ENCODE data around the gene HRH2.

The HRH2 gene

DNA sequence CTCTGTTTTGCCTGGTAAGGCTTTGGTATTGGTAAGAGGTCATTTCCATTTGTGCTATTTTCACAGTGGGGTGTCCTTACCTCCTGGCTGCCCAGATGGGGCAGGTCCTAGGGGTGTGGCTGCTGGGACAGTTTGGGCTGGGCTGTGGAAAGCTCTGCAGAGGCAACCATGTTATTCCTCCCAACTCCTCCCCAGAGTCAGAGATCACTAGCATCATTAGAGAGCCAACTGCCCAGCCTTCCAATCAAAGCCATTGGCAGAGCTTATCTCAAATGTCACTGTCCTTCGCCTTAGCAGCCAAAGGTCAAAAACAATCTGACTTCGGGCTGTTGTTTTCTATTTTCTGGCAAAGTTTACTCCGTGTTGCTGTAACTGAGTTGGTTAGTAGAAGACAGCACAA lies 33.6 kb upstream of the HRH2 start:
- no peaks in the 10 kb centered on the region for H3K9me3 ChIP-seq (ENCODE audit: control insufficient read depth, low read length)
- no peak overlapping the region for H3K4me3 ChIP-seq (ENCODE audit: low read length)
- H3K9ac ChIP-seq (ENCODE audit: low read length) = no peak overlapping the region
- H3K4me1 ChIP-seq (ENCODE audit: control insufficient read depth, insufficient read depth, low read length) = no peaks in the 10 kb centered on the region
- no peaks in the 10 kb centered on the region for H3K27me3 ChIP-seq (ENCODE audit: control insufficient read depth, insufficient read depth, low read length)
- no peaks in the 10 kb centered on the region for H3K36me3 ChIP-seq (ENCODE audit: control insufficient read depth, insufficient read depth, low read length)

DNA sequence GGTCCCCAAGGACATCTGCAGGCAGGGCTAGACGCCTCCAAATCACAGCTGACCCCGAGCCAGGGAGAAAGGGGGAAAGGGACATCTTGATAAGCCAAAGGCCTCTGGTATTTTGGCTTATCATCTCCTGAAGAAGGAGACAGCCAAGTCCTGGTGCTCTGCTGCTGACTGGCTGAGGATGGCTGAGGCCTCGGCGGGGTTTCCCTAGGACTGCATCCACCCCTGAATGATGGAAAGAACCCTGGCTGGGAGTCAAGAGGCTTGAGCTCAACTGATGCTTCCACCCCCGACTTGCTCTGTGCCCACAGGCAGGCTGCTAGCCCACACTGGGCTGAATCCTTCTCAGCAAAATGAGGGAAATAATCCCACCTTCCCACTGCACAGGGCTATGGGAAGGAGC lies 30.9 kb upstream of the HRH2 start:
- Histone ChIP-seq H3K36me3 (ENCODE audit: control insufficient read depth, insufficient read depth, low read length) (no peaks in the 10 kb centered on the region), H3K4me1 (ENCODE audit: control insufficient read depth, insufficient read depth, low read length) (no peaks in the 10 kb centered on the region), H3K9ac (ENCODE audit: low read length) (no peak overlapping the region), H3K27me3 (ENCODE audit: control insufficient read depth, insufficient read depth, low read length) (no peaks in the 10 kb centered on the region), H3K9me3 (ENCODE audit: control insufficient read depth, low read length) (no peaks in the 10 kb centered on the region), H3K4me3 (ENCODE audit: low read length) (no peak overlapping the region)

DNA sequence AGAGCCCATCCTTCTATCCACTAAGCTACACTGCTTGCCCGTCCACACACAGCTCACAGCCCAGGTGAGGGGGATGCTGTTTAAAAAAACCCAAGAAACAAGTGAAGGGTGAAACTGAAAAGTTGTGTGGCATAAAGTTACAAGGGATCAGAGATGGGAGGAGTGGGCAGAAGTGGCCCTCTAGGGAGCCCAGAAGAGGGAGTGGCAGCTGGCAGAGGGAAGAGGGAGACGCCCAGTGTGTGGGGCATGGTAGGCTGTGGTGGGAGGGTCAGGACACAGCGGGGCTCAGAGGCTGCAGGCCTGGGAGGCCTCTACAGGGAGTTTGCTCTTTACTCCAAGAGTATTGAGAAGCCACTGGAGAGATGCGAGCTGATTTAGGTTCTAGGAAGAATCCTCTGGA lies 30.1 kb upstream of the HRH2 start:
- Histone ChIP-seq H3K4me1 (ENCODE audit: control insufficient read depth, insufficient read depth, low read length) (no peaks in the 10 kb centered on the region), H3K9me3 (ENCODE audit: control insufficient read depth, low read length) (no peaks in the 10 kb centered on the region), H3K4me3 (ENCODE audit: low read length) (no peak overlapping the region), H3K27me3 (ENCODE audit: control insufficient read depth, insufficient read depth, low read length) (no peaks in the 10 kb centered on the region), H3K9ac (ENCODE audit: low read length) (no peak overlapping the region), H3K36me3 (ENCODE audit: control insufficient read depth, insufficient read depth, low read length) (no peaks in the 10 kb centered on the region)

DNA sequence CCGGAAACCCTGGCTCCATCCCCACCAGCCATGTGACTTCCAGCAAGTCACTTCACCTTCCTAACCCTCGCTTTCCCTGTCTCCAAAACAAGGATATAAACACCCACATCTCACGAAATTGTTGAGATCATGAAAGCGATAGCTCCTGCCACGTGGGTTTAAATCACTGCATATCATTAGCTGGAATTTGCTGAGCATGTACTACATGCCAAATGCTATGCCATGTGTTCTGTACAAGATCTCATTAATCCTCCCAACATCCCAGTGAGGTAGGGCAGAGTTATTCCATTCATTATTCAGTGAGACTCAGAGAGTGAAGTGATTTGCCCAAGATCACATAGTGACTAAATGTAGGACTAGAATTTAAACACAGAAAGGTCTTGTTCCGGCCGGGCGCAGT lies 29.2 kb upstream of the HRH2 start:
- Histone ChIP-seq H3K9ac (ENCODE audit: low read length) (no peak overlapping the region), H3K36me3 (ENCODE audit: control insufficient read depth, insufficient read depth, low read length) (no peaks in the 10 kb centered on the region), H3K27me3 (ENCODE audit: control insufficient read depth, insufficient read depth, low read length) (no peaks in the 10 kb centered on the region), H3K4me1 (ENCODE audit: control insufficient read depth, insufficient read depth, low read length) (no peaks in the 10 kb centered on the region), H3K9me3 (ENCODE audit: control insufficient read depth, low read length) (no peaks in the 10 kb centered on the region), H3K4me3 (ENCODE audit: low read length) (no peak overlapping the region)

DNA sequence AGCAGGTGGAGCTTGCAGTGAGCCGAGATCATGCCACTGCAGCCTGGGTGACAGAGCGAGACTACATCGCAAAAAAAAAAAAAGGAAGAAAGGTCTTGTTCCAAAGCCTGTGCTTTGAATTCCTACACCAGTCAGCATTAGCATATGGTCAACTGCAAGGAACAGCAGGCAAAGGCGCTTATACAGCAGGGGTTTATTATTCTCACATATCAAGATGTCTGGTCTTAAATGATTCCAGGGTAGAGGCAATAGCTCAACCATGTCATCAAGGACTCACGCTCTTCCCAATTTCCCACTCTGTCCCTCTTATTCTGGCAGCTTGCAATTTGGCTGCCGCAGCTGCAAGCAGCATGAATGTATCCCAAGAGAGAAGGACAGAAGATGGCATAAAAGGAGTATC lies 28.6 kb upstream of the HRH2 start:
- Histone ChIP-seq H3K9ac (ENCODE audit: low read length) (no peak overlapping the region), H3K4me3 (ENCODE audit: low read length) (no peak overlapping the region), H3K27me3 (ENCODE audit: control insufficient read depth, insufficient read depth, low read length) (no peaks in the 10 kb centered on the region), H3K36me3 (ENCODE audit: control insufficient read depth, insufficient read depth, low read length) (no peaks in the 10 kb centered on the region), H3K4me1 (ENCODE audit: control insufficient read depth, insufficient read depth, low read length) (no peaks in the 10 kb centered on the region), H3K9me3 (ENCODE audit: control insufficient read depth, low read length) (no peaks in the 10 kb centered on the region)

DNA sequence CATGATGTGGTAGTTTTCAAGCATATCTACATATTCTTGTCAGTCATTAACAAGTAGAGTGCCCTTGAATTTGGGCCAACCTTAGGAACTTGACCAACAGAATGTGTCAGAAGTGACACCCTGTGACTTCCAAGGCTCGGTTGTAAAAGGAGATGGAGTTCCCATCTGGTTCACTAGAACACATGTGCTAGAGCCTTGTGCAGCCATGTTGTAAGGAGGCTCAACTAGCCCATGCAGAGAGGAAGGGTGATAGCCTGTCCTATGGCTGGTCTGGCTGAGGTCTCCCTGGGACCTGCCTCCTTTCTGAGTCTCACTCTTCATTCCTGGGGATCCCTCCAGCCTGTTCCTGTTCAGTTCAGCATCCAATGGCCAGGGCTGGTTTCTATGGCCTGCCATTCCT lies 28.1 kb upstream of the HRH2 start:
- Histone ChIP-seq H3K4me3 (ENCODE audit: low read length) (no peak overlapping the region), H3K4me1 (ENCODE audit: control insufficient read depth, insufficient read depth, low read length) (no peaks in the 10 kb centered on the region), H3K9me3 (ENCODE audit: control insufficient read depth, low read length) (no peaks in the 10 kb centered on the region), H3K9ac (ENCODE audit: low read length) (no peak overlapping the region), H3K27me3 (ENCODE audit: control insufficient read depth, insufficient read depth, low read length) (no peaks in the 10 kb centered on the region), H3K36me3 (ENCODE audit: control insufficient read depth, insufficient read depth, low read length) (no peaks in the 10 kb centered on the region)

DNA sequence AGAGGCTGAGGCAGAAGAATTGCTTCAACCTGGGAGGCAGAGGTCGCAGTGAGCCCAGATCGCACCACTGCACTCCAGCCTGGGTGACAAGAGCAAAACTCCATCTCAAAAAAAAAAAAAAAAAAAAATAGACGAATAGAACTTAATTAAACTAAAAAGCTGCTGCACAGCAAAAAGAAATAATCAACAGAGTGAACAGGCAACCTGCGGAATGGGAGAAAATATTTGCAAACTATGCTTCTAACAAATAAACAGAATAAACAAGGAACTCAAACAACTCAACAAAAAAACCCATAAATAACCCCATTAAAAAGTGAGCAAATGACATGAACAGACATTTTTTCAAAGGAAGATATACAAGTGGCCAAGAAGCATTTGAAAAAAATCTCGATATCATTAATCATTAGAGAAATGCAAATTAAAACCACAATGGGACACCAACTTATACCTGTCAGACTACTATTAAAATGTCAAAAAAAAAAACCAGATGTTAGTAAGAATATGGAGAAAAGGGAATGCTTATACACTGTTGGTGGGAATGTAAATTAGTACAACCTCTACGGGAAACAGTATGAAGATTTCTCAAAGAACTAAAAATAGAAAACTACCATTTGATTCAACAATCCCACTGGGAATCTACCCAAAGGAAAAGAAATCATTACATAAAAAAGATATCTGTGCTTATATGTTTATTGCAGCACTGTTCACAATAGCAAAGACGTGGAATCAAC lies 21.9 kb upstream of the HRH2 start:
- Histone ChIP-seq H3K27me3 (ENCODE audit: control insufficient read depth, insufficient read depth, low read length) (no peaks in the 10 kb centered on the region), H3K9me3 (ENCODE audit: control insufficient read depth, low read length) (no peaks in the 10 kb centered on the region), H3K4me1 (ENCODE audit: control insufficient read depth, insufficient read depth, low read length) (no peaks in the 10 kb centered on the region), H3K4me3 (ENCODE audit: low read length) (no peak overlapping the region), H3K36me3 (ENCODE audit: control insufficient read depth, insufficient read depth, low read length) (no peaks in the 10 kb centered on the region), H3K9ac (ENCODE audit: low read length) (no peak overlapping the region)

DNA sequence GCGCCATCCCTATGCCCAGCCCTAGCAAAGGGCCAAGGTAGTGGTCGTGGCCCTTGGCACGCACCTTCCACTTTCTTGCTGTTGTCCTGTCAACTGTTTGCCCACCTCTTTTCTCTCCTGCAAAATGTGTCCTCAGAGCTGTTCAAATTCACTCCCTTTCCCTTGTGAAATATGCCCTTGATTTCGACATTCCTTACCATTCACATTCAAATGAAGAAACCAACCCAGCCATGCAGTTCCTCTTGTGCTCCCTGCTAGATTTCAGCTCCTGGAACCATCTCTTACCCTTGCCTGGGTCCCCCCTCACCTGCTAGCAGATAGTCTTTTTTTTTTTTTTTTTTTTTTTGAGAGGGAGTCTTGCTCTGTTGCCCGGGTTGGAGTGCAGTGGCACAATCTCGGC lies 19.6 kb upstream of the HRH2 start:
- no peaks in the 10 kb centered on the region for H3K4me1 ChIP-seq (ENCODE audit: control insufficient read depth, insufficient read depth, low read length)
- no peaks in the 10 kb centered on the region for H3K36me3 ChIP-seq (ENCODE audit: control insufficient read depth, insufficient read depth, low read length)

DNA sequence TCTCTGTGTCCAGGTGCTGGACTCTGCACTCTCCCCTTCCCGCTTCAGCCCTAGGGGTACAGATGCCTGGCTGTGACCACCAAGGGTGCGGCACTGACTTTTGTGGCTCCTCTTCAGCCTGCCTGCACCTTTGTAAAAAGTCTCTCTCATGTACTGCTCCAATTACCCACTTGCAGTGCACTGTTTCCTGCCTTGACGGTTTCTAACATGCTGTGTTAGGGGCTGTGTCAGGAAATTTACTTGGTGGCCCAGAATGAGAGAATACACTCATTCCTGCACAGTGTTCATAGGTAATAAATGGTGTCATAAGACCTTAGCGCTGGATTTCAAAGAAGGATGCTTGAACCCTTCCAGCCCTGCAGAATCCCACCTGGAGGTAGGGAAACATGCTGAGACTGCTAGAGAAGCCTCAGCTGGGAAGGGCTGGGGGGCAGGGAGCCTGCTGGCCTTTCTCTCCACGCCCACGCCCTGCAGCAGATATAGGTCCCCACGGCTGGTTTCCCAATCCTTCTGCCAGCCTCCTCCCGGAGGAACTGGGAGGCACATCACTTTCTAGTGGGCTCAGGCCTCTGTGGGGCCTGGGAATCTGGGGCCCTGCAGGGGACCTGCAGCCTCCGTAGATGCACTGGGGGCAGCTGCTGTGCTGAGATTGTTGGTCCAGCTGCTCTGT lies 17.6 kb upstream of the HRH2 start:
- Histone ChIP-seq H3K27me3 (ENCODE audit: control insufficient read depth, insufficient read depth, low read length) (no peaks in the 10 kb centered on the region), H3K4me1 (ENCODE audit: control insufficient read depth, insufficient read depth, low read length) (no peaks in the 10 kb centered on the region), H3K4me3 (ENCODE audit: low read length) (no peak overlapping the region), H3K36me3 (ENCODE audit: control insufficient read depth, insufficient read depth, low read length) (no peaks in the 10 kb centered on the region), H3K9me3 (ENCODE audit: control insufficient read depth, low read length) (no peaks in the 10 kb centered on the region), H3K9ac (ENCODE audit: low read length) (no peak overlapping the region)

More for the DNA sequence above, 19.6 kb upstream of the HRH2 start:
- no peaks in the 10 kb centered on the region for H3K27me3 ChIP-seq (ENCODE audit: control insufficient read depth, insufficient read depth, low read length)
- H3K9me3 ChIP-seq (ENCODE audit: control insufficient read depth, low read length) = no peaks in the 10 kb centered on the region
- no peak overlapping the region for H3K9ac ChIP-seq (ENCODE audit: low read length)
- H3K4me3 ChIP-seq (ENCODE audit: low read length) = no peak overlapping the region

DNA sequence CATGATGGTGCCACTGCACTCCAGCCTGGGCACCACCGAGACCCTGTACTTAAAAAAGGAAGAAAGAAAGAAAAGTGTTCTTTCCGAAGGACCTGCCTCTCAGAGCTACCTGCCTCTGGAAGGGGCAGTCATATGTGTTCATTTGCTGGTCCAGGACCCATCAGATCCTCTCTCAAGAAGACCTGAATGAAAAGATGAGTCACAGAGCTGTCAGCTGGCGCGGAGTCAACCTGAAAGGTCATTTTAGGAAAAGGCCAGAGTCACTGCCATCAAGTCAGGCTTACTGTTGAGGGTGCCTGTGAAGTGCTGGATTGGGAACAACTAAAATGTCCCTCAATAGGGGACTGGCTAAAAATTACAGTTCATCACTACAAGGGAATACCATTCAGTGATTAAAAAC lies 14.9 kb upstream of the HRH2 start:
- Histone ChIP-seq H3K4me3 (ENCODE audit: low read length) (no peak overlapping the region), H3K4me1 (ENCODE audit: control insufficient read depth, insufficient read depth, low read length) (no peaks in the 10 kb centered on the region), H3K9me3 (ENCODE audit: control insufficient read depth, low read length) (no peaks in the 10 kb centered on the region), H3K36me3 (ENCODE audit: control insufficient read depth, insufficient read depth, low read length) (no peaks in the 10 kb centered on the region), H3K27me3 (ENCODE audit: control insufficient read depth, insufficient read depth, low read length) (no peaks in the 10 kb centered on the region), H3K9ac (ENCODE audit: low read length) (no peak overlapping the region)

DNA sequence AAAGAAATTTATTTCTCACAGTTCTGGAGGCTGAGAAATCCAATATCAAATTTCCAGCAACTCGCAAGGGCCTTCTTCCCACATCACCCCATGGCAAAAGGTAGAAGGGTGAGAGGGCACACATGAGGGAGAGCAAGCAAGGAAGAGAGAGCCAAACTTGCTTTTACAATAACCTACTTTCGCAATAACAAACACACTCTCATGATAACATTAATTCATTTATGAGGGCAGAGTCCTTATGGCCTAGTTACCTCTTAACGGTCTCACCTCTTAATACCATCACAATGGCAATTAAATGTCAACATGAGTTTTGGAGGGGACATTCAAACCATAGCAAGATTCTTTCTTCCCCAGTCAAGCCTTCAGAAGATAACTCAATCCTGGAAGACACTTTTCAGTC lies 11.6 kb upstream of the HRH2 start:
- Histone ChIP-seq H3K4me1 (ENCODE audit: control insufficient read depth, insufficient read depth, low read length) (no peaks in the 10 kb centered on the region), H3K36me3 (ENCODE audit: control insufficient read depth, insufficient read depth, low read length) (no peaks in the 10 kb centered on the region), H3K27me3 (ENCODE audit: control insufficient read depth, insufficient read depth, low read length) (no peaks in the 10 kb centered on the region), H3K9ac (ENCODE audit: low read length) (no peak overlapping the region), H3K9me3 (ENCODE audit: control insufficient read depth, low read length) (no peaks in the 10 kb centered on the region), H3K4me3 (ENCODE audit: low read length) (no peak overlapping the region)

DNA sequence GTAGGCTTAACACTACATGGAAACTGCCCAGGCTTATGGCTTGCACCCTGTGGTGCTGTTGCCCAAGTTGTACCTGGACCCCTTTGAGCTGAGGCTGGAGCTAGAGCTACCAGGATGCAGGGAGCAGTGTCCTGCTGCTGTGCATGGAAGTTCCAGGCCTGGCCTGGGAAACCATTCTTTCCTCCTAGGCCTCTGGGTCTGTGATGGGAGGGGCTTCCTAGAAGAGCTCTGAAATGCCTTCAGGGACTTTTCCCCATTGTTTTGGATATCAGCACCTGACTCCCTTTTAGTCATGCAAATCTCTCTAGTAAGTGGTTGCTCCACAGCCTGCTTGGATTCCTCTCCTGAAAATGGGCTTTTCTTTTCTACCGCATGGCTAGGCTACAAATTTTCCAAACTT lies 7.9 kb upstream of the HRH2 start:
- H3K9me3 ChIP-seq (ENCODE audit: control insufficient read depth, low read length) = no peaks in the 10 kb centered on the region
- no peaks in the 10 kb centered on the region for H3K4me1 ChIP-seq (ENCODE audit: control insufficient read depth, insufficient read depth, low read length)
- H3K4me3 ChIP-seq (ENCODE audit: low read length) = no peak overlapping the region
- peaks cover 3% of the 10 kb centered on the region for H3K27me3 ChIP-seq (ENCODE audit: control insufficient read depth, insufficient read depth, low read length)
- no peak overlapping the region for H3K9ac ChIP-seq (ENCODE audit: low read length)
- no peaks in the 10 kb centered on the region for H3K36me3 ChIP-seq (ENCODE audit: control insufficient read depth, insufficient read depth, low read length)

Data from mucosa of stomach (tissue), 1 donor.